ENCODE results near the gene TANK. TPM values are rescaled to one million over a fixed set of nuclear protein-coding genes. Genes with fewer than 3 reads are reported as not detected.

Gene TANK
- total RNA-seq, 1 experiment from 2014 or later: 52.5 TPM

- TF ChIP-seq CTCF (IDR thresholded peaks at IDR 0.05 in 2 of 3, conservative IDR thresholded peaks at IDR 0.05 in 1 of 3; ENCODE audit: borderline replicate concordance in 1 of 3, insufficient read depth in 1 of 3, low read depth in 2 of 3, low read length in 2 of 3) (no peak), REST (IDR thresholded peaks at IDR 0.05; ENCODE audit: low read depth) (no peak), MAX (IDR thresholded peaks at IDR 0.05) (no peak), ELF1 (IDR thresholded peaks at IDR 0.05; ENCODE audit: borderline replicate concordance, low read depth) (no peak), JUND (IDR thresholded peaks at IDR 0.05) (no peak), FOSL1 (IDR thresholded peaks at IDR 0.05; ENCODE audit: low read depth) (no peak)
- TF ChIP-seq, protein P1, sequence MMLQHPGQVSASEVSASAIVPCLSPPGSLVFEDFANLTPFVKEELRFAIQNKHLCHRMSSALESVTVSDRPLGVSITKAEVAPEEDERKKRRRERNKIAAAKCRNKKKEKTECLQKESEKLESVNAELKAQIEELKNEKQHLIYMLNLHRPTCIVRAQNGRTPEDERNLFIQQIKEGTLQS (IDR thresholded peaks at IDR 0.05): no peak
These were observed 83.7 kb downstream of the TANK start (continued) for GRCh38 chr2:161243905-161244304.

Measured in HCT116 (cell line).